GM08714 (cell line): ENCODE data around the gene PCSK7.
A peak's percentile ranks its signal among the peaks of the same experiment; 100 is the strongest.

Source experiments
- H3K4me3 ChIP-seq: fragments of 200-500 bp; sonication (Bioruptor generic); 2 replicates; pipeline ENCODE4 v1.5.1; 2014; ENCODE audit warnings: mild to moderate bottlenecking, low read length, inconsistent platforms
- ZNF274 ChIP-seq: IDR thresholded peaks from 2 replicates; pipeline ENCODE4 v1.6.1; 2012; ENCODE audit warnings: mild to moderate bottlenecking, low read depth, low read length

The PCSK7 gene

DNA sequence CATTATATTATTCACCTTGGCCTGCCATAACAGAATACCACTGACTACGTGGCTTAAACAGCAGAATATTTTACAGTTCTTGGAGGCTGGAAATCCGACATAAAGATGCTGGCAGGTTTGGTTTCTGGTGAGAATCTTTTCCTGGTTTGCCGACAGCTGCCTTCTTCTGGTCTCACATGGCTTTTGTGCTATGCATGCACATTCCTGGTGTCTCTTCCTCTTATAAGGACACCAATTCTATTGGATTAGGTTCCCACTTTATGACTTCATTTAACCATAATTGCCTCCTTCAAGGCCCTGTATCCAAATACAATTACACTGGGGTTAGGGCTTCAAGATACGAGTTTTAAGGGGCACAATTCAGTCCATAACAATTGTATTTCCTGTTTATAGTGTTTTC is 17.7 kb upstream of the PCSK7 start:
- TF ChIP-seq ZNF274: no peak
- no peak overlapping the region for H3K4me3 ChIP-seq

DNA sequence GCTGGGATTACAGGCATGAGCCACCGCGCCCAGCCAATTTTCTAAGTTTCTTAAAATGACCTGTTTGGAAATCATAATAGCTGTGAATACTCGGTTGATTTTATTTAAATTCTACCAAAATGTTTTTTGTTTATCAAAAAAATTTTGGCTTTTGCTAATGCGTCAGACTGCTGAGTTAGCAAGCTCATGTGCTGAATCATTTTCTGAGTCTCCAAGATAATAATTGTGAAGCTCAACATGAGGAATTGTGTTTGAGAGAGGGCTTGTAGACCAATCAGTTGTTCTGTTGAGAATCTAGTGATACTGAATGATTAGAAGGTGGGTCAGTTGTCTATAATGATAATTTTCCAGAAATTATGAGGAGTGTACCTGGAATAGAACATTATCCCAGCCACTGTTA is 16.5 kb upstream of the PCSK7 start:
- no peak overlapping the region for H3K4me3 ChIP-seq
- no peak for TF ChIP-seq ZNF274

DNA sequence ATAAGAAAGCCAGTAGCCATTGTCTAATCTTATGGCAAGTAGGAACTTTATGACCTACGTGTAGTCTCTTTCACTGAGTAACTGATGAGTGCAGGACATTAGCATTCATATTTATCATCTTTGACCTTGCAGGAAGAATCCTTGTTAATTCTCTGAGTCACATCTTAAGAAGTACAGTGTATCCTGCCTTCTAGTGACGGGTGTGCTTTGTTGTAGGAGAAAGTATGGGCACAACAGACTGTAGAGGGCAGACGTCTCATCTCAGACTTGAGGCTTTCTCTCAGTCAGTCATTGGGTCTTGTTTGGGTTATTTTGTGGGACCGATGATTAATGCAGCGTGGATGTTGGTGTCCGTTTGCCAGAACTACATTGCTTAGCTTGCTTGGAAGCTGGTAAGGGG is 7.4 kb upstream of the PCSK7 start:
- H3K4me3 ChIP-seq: no peak overlapping the region
- TF ChIP-seq ZNF274: no peak

DNA sequence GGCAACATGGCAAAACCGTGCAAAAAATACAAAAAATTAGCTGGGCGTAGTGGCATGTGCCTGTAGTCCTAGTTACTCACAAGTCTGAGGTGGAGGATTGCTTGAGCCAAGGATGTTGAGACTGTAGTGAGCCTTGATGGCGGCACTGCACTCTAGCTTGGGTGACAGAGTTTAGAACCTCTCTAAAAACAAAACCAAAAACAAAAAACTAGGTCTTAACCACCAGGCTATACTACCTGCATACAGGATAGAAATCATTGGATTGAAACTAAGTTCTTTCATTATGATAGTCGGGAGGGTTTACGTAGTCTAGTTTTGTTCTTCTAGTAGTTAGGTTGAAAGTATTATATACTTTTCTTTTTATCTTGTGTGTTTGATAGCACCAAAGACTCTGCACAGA is 6.3 kb upstream of the PCSK7 start:
- no peak for TF ChIP-seq ZNF274

DNA sequence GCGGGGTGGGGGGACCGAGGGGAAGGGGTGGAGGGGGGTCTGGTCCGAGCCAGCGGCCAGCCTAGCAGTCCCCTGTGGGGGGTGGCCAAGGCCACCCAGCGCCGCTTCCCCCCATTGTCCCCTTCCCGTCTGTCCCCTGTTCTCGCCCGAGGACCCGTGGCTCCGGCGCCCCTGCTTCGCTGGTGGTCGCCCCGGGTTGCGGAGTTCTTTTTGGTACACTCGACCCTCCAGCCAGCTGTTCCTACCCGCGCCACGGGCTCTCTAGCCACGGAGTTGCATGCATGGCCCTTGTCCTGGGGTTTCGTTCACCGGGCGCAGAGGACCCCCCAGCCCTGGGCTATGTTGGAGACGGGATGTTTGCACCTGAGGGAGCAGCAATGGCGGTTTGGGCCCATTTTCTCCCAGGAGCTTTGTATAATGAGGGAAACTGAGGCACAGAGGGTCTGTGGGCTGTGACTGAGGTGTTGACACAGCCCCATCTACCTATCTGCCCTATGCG is 1.1 kb upstream of the PCSK7 start:
- H3K4me3 ChIP-seq: peak overlapping the region; percentile 79
- TF ChIP-seq ZNF274: no peak

More for the DNA sequence above, 6.3 kb upstream of the PCSK7 start:
- no peak overlapping the region for H3K4me3 ChIP-seq

DNA sequence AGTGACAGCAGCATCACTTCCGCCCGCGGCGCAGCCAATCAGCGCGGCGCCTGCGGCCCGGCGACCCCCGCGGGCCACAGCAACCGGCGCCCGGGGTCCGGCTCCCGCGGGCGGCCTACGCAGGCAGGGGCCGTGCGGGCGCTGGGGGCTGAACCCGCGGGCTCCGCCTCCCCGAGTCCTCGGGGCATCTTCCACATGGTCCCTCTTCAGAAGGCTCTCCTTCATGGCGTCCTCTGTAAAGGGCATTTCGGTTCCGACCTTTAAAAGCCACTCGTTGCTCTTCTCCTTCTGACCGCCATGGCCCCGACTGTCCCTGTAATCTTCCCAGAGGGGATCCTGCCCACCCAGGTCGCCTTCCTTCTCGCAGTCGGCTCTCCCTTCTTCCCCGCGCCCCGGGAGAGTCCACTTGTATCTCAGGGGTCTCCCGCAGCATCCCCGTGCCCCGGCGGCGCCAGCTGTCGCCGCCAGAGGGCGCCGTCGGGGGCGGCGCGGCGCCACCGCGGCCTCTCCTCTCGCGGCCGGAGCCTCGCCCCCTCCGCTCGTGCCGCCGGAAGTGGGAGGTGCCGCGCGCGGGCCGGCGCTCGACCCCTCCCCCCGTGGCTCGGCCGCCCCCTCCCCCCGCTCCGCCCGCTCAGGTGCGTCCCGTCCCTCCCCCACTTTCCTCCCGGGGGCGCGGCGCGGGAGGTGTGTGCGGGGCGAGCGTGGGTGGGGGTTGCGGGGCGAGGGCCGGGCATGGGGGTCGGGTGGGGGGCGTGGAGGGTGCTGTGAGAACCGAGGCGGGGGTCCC is 412 bp upstream of the PCSK7 start, which contains the start of gene RNF214:
RNF214 (plus strand) TSS at position 580 of the 787 bp plus-strand sequence. CDS start 1,602 bp downstream, outside the sequence.
- TF ChIP-seq ZNF274: no peak
- H3K4me3 ChIP-seq: peak within 1 kb of the TSS; percentile 88

DNA sequence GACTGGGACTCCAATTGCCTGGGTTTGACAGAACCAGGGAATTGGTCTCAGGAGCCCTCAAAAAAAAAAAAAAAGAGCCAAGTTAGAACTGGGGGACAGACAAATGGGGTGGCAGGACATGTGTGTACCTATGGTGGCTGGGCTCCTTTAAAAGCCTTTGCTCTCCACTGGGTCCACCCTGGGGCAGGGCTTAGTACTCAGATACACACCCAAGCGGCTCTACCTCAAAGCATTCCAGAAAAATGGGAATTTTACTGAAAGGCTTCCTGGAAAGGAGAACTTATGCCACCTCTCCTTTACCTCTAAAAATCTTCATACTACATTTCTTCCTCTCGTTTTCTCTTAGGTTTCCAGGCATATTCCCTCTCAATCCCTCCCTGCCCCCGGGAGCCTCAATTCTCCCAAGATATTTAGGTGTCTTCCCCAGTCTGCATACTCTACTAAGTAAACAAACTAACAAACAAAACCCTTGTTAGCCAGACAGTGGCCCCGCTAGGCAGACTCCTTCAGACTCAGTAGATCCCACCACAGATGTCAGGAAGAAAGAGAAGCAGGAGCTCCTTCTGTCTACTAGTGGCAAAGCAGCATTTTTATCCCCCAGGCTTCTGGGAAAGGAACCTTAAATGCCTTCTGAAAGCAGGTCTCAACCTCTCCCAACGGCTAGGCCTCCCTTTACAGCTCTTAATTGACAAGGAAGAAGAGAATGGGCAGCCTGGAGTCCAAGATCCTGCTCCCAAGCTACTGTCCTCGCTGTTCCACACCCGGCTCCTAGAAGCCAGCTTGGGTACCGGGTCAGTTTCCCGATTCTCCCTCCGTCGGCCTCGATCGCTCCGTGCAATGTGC is 653 bp downstream of the PCSK7 start:
- H3K4me3 ChIP-seq: peak overlapping the region; percentile 88
- no peak for TF ChIP-seq ZNF274

DNA sequence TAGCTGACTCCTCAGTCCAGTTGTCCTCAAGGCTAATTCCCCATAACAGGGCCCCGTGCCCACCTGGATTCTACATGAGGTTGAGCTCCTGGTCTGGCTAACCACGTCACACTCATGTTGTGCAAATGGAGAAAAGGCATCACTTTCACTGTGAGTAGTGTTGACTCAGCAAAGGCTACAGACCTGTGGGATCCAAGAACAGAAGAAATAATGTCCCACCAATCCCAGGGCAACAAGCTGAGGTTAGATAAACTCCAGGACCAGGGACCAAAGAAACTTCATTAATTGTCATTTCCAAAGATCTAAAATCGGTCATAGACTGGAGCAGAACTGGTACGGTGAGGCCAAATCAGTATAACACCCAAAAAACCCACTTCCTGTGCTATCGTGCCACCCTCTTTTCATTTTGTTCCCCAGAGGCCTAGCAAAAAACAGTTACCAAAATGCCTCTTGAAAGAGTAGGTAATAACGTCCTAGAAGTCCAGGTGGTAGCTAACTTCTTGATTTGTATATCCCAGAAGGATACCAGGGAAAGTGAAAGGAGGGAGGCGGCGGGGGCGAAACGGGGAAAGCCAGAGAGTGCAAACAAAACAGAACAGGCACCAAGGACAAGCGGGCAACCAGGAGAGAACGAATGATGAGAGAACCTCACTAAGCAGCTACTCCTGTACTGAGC is 1.4 kb downstream of the PCSK7 start:
- H3K4me3 ChIP-seq: peak overlapping the region; percentile 88

DNA sequence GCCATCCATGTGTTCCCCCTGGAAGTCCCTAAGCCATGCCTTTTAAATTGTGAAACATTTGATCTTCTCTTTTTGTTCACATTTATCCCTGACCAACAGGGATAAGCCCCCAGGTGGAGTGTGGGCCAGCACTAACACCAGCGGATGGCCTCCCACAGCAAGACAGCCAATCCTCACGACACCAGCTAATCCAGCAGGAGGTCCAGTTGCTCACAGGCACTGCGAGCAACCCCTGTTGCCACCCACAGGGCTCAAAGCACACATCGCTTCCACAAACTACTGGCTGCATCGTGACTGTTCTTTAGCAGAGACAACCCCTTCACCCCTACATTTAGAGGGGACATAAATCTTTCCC is 2.0 kb downstream of the PCSK7 start:
- peak overlapping the region; percentile 88; the same call in 1 of the 2 replicates for H3K4me3 ChIP-seq
- TF ChIP-seq ZNF274: no peak

More for the DNA sequence above, 1.4 kb downstream of the PCSK7 start:
- TF ChIP-seq ZNF274: no peak

DNA sequence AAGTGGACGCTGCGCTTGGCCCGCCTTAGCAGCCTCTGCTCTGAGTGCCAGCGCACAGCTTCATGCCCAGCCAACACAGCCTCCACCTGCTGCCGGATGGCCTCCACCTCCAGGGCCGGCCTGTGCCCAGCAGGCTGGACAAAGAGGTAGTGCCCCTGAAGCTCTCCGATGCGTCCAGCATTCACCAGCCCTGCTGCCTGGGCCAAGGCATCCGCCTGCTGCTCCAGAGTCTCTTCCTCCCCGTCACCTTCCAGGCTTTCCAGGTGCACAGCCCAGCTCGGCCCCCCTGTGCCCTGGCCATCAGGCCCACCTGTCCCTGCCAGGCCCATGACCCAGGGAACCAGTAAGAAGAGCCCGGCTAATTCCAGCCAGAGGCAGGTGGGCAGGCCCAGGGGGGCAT is 2.5 kb downstream of the PCSK7 start:
- no peak for TF ChIP-seq ZNF274

DNA sequence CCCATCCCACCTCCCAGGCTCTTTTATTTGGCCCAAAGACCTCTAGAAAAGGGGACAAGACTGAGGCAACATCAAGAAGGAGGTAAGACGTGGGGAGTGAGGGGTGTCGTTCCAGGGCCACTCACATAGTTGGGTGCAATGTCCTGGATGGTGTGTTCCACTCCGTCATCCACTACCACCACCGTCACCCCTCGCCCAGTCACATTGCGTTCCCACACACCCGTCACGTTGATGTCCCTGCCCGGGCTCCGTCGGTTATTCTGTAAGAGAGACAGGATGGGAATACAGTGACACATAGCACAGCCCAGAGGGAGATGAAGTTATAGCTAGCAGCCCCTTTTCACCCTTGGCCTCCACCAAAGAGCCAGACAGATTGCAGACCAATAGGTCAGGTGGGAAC is 3.8 kb downstream of the PCSK7 start:
- no peak overlapping the region for H3K4me3 ChIP-seq
- no peak for TF ChIP-seq ZNF274

More for the DNA sequence above, 2.5 kb downstream of the PCSK7 start:
- H3K4me3 ChIP-seq: no peak overlapping the region

DNA sequence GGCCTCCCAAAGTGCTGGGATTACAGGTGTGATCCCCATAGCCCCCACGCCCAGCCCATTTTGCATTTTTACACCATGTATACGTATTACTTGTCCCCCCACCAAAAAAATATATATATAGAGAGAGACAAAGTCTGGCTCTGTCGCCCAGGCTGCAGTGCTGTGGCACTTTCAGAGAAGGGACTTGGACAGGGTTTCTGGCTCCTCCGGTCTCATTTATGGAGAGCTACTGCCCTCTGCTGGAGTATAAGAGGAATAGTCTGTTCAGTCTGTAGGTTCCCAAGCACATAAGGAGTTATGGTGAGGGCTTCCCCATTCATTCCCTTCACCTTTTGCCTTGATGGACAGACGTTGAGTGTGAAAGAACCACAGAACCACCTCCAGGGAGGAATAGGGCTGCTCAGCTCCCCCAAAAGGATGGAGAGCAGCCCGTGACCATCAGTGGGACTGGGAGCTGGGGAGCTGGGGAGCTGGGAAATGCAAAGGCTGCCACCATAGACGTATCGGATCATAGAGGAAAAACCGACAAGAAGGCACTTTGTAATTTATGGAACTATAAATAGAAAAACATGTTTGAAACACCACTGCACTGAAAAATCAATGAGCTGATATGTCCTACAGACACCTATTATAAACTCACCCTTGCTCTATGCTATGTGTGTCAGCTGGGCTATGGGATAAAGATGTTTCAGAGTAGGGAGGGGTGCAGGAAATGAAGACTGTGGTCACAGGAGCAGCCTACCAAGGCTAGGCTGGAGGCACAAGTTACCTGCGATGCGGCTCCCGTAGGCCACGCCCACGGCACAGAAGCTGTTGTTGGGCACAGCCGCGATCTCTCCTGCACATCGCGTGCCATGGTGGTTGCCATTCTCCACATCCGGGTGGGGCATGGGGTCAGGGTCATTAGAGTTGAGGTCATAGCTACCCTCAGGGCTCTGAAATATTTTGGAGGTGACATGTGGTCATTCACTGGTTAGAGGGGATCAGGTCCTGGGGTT is 5.2 kb downstream of the PCSK7 start:
- no peak for TF ChIP-seq ZNF274
- no peak overlapping the region for H3K4me3 ChIP-seq

DNA sequence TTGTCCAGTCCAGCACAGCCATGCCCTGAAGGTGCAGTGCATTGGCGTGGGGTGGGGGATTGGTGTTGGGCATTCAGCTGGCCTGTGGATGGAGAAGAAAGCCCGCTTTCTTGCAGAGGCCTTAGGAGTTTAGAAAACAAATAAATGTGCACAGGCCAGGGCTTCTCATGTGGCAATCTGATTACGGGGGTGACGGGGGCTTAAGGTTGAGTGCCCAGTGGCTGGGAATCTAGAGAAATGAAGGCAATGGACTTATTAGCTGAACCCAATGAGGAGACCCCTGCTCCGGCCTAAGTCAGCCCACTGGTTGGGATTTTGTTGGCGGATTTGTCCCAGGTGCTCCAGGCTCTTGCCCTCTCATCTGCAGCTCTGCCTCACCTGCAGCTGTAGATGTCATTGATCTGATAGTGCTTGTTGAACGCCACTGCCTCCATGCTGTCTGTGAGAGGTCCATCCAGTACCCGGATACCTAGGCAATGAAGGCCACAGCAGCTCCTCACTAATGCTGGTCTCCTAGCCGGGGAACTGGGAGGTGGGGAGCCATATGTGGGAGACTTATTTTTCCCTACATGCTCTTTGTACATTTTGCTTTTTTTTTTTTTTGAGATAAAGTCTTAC is 6.2 kb downstream of the PCSK7 start:
- no peak overlapping the region for H3K4me3 ChIP-seq
- TF ChIP-seq ZNF274: no peak
